ENCODE data around the gene HSCB. TPM values are rescaled to one million over a fixed set of nuclear protein-coding genes. Genes with fewer than 3 reads are reported as not detected.

The HSCB gene
- polyA plus RNA-seq, 1 donor from 2014 or later, result 22.4 TPM

DNA sequence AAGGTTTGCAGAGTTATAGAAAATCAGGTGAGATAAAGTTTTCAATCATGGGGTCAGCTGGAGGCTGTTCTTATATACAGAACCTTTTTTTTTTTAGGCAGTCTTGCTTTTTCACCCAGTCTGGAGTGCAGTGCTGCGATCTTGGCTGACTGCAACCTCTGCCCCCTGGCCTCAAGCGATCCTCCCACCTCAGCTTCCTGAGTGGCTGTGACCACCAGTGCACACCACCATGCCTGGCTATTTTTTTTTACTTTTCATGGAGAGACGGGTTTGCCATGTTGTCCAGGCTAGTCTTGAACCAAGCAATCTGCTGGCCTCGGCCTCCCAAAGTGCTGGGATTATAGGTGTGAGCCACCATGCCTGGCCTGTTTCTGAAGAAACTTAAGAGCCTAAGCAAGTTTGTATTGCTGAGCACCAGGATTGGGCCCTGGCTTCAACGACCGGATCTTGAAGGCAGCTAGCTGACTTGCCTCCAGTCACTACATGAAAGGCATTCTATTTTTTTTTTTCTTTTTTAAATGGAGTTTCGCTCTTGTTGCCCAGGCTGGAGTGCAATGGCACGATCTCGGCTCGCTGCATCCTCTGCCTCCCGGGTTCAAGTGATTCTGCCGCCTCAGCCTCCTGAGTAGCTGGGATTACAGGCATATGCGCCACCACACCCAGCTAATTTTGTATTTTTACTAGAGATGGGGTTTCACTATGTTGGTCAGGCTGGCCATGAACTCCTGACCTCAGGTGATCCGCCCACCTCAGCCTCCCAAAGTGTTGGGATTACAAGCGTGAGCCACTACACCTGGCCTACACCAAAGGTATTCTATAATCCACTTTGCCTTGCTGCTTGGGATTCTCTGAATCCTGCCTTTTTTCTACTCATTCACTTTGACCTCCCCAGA, 50.9 kb downstream of the HSCB start (continued):
- TF ChIP-seq, protein P1, sequence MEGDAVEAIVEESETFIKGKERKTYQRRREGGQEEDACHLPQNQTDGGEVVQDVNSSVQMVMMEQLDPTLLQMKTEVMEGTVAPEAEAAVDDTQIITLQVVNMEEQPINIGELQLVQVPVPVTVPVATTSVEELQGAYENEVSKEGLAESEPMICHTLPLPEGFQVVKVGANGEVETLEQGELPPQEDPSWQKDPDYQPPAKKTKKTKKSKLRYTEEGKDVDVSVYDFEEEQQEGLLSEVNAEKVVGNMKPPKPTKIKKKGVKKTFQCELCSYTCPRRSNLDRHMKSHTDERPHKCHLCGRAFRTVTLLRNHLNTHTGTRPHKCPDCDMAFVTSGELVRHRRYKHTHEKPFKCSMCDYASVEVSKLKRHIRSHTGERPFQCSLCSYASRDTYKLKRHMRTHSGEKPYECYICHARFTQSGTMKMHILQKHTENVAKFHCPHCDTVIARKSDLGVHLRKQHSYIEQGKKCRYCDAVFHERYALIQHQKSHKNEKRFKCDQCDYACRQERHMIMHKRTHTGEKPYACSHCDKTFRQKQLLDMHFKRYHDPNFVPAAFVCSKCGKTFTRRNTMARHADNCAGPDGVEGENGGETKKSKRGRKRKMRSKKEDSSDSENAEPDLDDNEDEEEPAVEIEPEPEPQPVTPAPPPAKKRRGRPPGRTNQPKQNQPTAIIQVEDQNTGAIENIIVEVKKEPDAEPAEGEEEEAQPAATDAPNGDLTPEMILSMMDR (IDR thresholded peaks at IDR 0.05; ENCODE audit: poor library complexity, severe bottlenecking), result no peak

DNA sequence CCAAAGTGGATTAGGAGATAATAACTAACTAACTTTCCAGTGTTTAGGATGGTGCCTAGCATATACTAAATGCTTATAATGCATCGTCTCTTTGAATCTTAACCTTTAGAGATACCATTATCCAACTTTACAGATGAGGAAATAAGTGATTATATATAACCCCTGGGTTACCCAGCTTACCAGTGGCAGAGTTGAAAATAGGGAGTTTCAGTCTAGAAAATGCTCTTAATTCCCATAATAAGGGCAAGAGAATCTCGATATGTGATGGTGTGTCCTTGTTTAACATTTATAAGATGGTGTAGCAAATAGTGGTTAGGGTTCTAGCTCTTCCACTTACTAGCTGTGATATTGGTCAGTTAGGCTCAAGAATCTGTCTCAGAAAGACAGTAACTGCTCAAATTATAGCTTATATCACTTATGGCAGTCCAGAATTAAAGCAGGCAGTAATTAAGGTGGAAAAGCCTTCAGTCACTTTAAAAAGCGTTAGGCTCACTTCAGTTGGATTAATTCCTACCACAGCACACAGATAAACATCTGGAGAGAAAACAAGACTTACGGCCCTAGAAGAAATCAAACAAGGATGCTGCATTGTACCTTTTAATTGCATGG, 52.2 kb downstream of the HSCB start:
- Histone ChIP-seq H3K9me3 (ENCODE audit: low read length) (no peaks in the 10 kb centered on the region), H2AFZ (ENCODE audit: low read depth, low read length) (no peak overlapping the region), H3K9ac (ENCODE audit: low read length) (no peak overlapping the region), H3K4me2 (ENCODE audit: low read length) (no peak overlapping the region), H3F3A (ENCODE audit: insufficient read depth, low read length, poor library complexity, severe bottlenecking) (no peaks in the 10 kb centered on the region), H3K79me2 (replicated peaks; ENCODE audit: insufficient read depth, low read length) (peaks cover 6% of the 10 kb centered on the region), H3K27me3 (ENCODE audit: insufficient read depth, low read depth, low read length) (no peaks in the 10 kb centered on the region), H3K9me2 (ENCODE audit: insufficient read depth, low read length) (no peaks in the 10 kb centered on the region), H4K20me1 (ENCODE audit: insufficient read depth) (no peaks in the 10 kb centered on the region), H3K27ac (ENCODE audit: low read length) (no peak overlapping the region), H3K4me3 (ENCODE audit: low read length) (no peak overlapping the region), H3K36me3 (ENCODE audit: insufficient read depth, low read length) (no peaks in the 10 kb centered on the region)
- no peak for TF ChIP-seq TAF1 (IDR thresholded peaks at IDR 0.05; ENCODE audit: low read depth)
- TF ChIP-seq MXI1 (conservative IDR thresholded peaks at IDR 0.05; ENCODE audit: poor library complexity, severe bottlenecking), result no peak
- TF ChIP-seq POLR2AphosphoS5 (IDR thresholded peaks at IDR 0.05), result no peak
- TF ChIP-seq EP300 (conservative IDR thresholded peaks at IDR 0.05; ENCODE audit: poor library complexity, severe bottlenecking), result no peak
- TF ChIP-seq EZH2 (IDR thresholded peaks at IDR 0.05; ENCODE audit: borderline replicate concordance, insufficient read depth, low read length, poor library complexity, severe bottlenecking), result no peak
- TF ChIP-seq SMC3 (conservative IDR thresholded peaks at IDR 0.05; ENCODE audit: poor library complexity), result no peak
- TF ChIP-seq, protein P1 (IDR thresholded peaks at IDR 0.05; ENCODE audit: poor library complexity, severe bottlenecking), result no peak
- no peak for TF ChIP-seq RAD21 (conservative IDR thresholded peaks at IDR 0.05)
- TF ChIP-seq, protein P2, sequence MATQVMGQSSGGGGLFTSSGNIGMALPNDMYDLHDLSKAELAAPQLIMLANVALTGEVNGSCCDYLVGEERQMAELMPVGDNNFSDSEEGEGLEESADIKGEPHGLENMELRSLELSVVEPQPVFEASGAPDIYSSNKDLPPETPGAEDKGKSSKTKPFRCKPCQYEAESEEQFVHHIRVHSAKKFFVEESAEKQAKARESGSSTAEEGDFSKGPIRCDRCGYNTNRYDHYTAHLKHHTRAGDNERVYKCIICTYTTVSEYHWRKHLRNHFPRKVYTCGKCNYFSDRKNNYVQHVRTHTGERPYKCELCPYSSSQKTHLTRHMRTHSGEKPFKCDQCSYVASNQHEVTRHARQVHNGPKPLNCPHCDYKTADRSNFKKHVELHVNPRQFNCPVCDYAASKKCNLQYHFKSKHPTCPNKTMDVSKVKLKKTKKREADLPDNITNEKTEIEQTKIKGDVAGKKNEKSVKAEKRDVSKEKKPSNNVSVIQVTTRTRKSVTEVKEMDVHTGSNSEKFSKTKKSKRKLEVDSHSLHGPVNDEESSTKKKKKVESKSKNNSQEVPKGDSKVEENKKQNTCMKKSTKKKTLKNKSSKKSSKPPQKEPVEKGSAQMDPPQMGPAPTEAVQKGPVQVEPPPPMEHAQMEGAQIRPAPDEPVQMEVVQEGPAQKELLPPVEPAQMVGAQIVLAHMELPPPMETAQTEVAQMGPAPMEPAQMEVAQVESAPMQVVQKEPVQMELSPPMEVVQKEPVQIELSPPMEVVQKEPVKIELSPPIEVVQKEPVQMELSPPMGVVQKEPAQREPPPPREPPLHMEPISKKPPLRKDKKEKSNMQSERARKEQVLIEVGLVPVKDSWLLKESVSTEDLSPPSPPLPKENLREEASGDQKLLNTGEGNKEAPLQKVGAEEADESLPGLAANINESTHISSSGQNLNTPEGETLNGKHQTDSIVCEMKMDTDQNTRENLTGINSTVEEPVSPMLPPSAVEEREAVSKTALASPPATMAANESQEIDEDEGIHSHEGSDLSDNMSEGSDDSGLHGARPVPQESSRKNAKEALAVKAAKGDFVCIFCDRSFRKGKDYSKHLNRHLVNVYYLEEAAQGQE (IDR thresholded peaks at IDR 0.05; ENCODE audit: borderline replicate concordance), result no peak

Data from neural cell (in vitro differentiated cells).